ENCODE results near the gene MADD. TPM values are rescaled to one million over a fixed set of nuclear protein-coding genes. Genes with fewer than 3 reads are reported as not detected.

MADD gene
- total RNA-seq, 1 experiment from 2014 or later = 41.0 TPM

DNA sequence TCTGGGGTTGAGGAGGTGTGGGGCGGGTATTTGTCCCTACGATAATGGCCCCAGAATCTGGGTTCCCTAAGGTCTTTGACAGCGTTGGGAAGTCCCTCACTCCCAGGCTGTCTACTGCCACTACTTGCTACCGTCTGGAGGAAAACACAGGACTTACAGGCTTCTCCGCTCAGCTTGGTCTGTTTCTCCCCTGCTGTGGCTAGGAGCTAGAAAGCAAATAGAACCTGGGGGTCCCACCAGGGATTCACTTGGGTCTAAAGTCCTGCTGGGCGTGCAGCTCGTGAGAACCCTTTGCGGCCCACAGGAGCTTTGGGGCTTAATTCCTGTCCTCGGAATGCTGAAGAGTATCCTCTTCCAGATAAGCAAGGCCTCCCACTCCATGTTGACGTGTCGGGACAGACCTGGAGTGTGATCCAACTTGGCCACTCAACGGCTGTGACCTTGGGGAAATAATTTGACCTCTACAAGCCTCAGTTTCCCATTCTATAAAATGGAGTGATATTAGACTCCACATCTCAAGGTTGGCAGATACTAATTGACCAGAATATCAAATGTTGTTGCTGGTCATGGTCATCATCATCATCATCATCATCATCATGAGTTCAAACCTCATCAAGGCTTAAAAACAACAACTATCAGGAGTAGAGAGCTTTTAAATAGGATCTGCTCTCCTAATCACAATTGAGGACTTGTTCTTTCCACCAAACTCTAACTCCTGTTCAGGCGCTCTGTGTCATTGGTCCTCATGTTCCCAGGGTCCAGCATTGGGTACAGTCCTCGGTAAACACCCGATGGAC is 84.2 kb downstream of the MADD start:
- Histone ChIP-seq H2BK5ac (ENCODE audit: insufficient read length, low read length) (no peak overlapping the region), H4K91ac (ENCODE audit: insufficient read length, low read depth, low read length) (no peak overlapping the region), H3K27me3 (ENCODE audit: insufficient read depth, low read length) (no peaks in the 10 kb centered on the region), H2BK12ac (ENCODE audit: insufficient read length, low read depth, low read length) (no peak overlapping the region), H2BK20ac (ENCODE audit: low read depth, low read length, poor library complexity, severe bottlenecking) (no peak overlapping the region), H4K5ac (ENCODE audit: insufficient read length, low read depth, low read length) (no peak overlapping the region), H2BK120ac (ENCODE audit: low read depth, low read length, poor library complexity, severe bottlenecking) (no peak overlapping the region), H3K23ac (ENCODE audit: insufficient read length, low read depth, low read length) (no peak overlapping the region), H4K20me1 (ENCODE audit: control insufficient read depth, insufficient read depth, insufficient read length) (peaks cover 2% of the 10 kb centered on the region), H3K79me2 (ENCODE audit: insufficient read depth, low read length) (no peaks in the 10 kb centered on the region), H4K8ac (replicated peaks; ENCODE audit: insufficient read length, low read depth, low read length) (no peak overlapping the region), H3T11ph (ENCODE audit: low read length) (no peak overlapping the region), H3K23me2 (ENCODE audit: insufficient read length, low read depth, low read length, poor library complexity, severe bottlenecking) (no peaks in the 10 kb centered on the region), H3K18ac (ENCODE audit: insufficient read length, low read depth, low read length) (no peak overlapping the region), H2AFZ (ENCODE audit: low read length) (no peak overlapping the region), H2BK15ac (ENCODE audit: low read depth, low read length) (no peak overlapping the region), H3K14ac (ENCODE audit: insufficient read depth, low read length) (no peak overlapping the region), H3K4ac (ENCODE audit: low read depth, low read length) (no peak overlapping the region), H3K9ac (ENCODE audit: extremely low read depth, insufficient read length, low read length) (no peak overlapping the region), H3K9me3 (ENCODE audit: control insufficient read depth, low read depth, low read length) (no peaks in the 10 kb centered on the region), H3K4me2 (ENCODE audit: insufficient read depth, insufficient read length, low read length) (peak overlapping the region; percentile 21), H3K56ac (ENCODE audit: insufficient read length, low read depth, low read length) (no peak overlapping the region), H2AK5ac (ENCODE audit: insufficient read length, low read length) (no peak overlapping the region), H3K79me1 (ENCODE audit: insufficient read depth, low read depth, low read length, poor library complexity, severe bottlenecking) (no peaks in the 10 kb centered on the region), H3K4me1 (ENCODE audit: insufficient read depth, low read length) (no peaks in the 10 kb centered on the region), H3K27ac (ENCODE audit: insufficient read length, low read depth, low read length) (no peak overlapping the region)
- TF ChIP-seq CTCF (conservative IDR thresholded peaks at IDR 0.05) = no peak
- H3K27ac Mint-ChIP-seq = no peak overlapping the region
- H3K4me3 Mint-ChIP-seq = peak overlapping the region; percentile 62 to 74
- H3K27me3 Mint-ChIP-seq (ENCODE audit: low read depth) = no peaks in the 10 kb centered on the region
- H3K4me1 Mint-ChIP-seq = peaks cover 11 to 15% of the 10 kb centered on the region in 2 experiments
- H3K9me3 Mint-ChIP-seq = no peaks in the 10 kb centered on the region
- no peaks in the 10 kb centered on the region for H3K36me3 Mint-ChIP-seq (ENCODE audit: insufficient read depth in 1 of 3, low read depth in 3 of 3)
- no peak for DNase-seq
- WGBS (ENCODE audit: extremely low coverage, insufficient read length, low lambda C conversion rate) = no CpG with 5 or more reads among the region's 15 CpGs
